MCF 10A (cell line): ENCODE measurements around the gene ASB2. TPM values are rescaled to one million over a fixed set of nuclear protein-coding genes. Genes with fewer than 3 reads are reported as not detected.

Source experiments
- BruUV-seq: library from RNA; stranded (reverse); fragments of 400-500 nt; replicated peaks from 2 replicates; lab custom pipeline; 2021; lab: Mats Ljungman, UMichigan
- CTCF ChIA-PET: fragments of 300-600 bp; sonication (Branson Sonifier 250); formaldehyde crosslinking; extraction: SDS; loops from one replicate; lab custom pipeline; 2021; ENCODE audit warnings: antibody characterized with exemption, inconsistent platforms; lab: Yijun Ruan, JAX
- POLR2A ChIA-PET: fragments of 300-600, 350-650 bp; sonication (Branson Sonifier 250); formaldehyde crosslinking; extraction: SDS; loops from one replicate; lab custom pipeline; 2020; ENCODE audit warnings: antibody characterized with exemption, inconsistent platforms; lab: Yijun Ruan, JAX
- DNase-seq: peaks from one replicate; pipeline ENCODE4 v3.0.0-alpha.2; 2018; ENCODE audit not compliant: unreplicated experiment
- H3K27ac Mint-ChIP-seq: one replicate; pipeline ENCODE4 v1.8.0; 2022; ENCODE audit warnings: mild to moderate bottlenecking, low read depth, mixed read lengths; ENCODE audit not compliant: unreplicated experiment
- H3K27me3 Mint-ChIP-seq: one replicate; pipeline ENCODE4 v1.8.0; 2022; ENCODE audit warnings: mixed read lengths; ENCODE audit not compliant: insufficient read depth, unreplicated experiment
- H3K36me3 Mint-ChIP-seq: one replicate; pipeline ENCODE4 v1.8.0; 2022; ENCODE audit warnings: mild to moderate bottlenecking, moderate library complexity, mixed read lengths; ENCODE audit not compliant: insufficient read depth, unreplicated experiment
- H3K4me1 Mint-ChIP-seq: one replicate; pipeline ENCODE4 v1.8.0; 2022; ENCODE audit warnings: mixed read lengths; ENCODE audit not compliant: insufficient read depth, unreplicated experiment
- H3K4me3 Mint-ChIP-seq: one replicate; pipeline ENCODE4 v1.8.0; 2022; ENCODE audit warnings: mild to moderate bottlenecking, moderate library complexity, mixed read lengths; ENCODE audit not compliant: unreplicated experiment
- H3K9me3 Mint-ChIP-seq: one replicate; pipeline ENCODE4 v1.8.0; 2022; ENCODE audit warnings: mixed read lengths; ENCODE audit not compliant: unreplicated experiment
- intact Hi-C: fragments of 100-400 bp; cut with micrococcal nuclease; formaldehyde crosslinking; loops from 2 replicates; pipeline ENCODE4 v1.14.1; 2022
- microRNA-seq: library from miRNA; unstranded; fragments of <30 nt; microRNA quantifications from one replicate; pipeline ENCODE4 v1.2.0, GENCODE V29; 2022
- total RNA-seq: library from RNA; stranded (reverse); gene quantifications from 2 replicates; pipeline ENCODE4 v1.2.3, GENCODE V29; 2022
- TF ChIP-seq, protein P1 (sequence below): fragments of 200-600 bp; IDR thresholded peaks from one replicate; pipeline ENCODE4 v1.8.0; 2022; ENCODE audit warnings: antibody characterized with exemption, mild to moderate bottlenecking; ENCODE audit not compliant: unreplicated experiment

ASB2 gene
- total RNA-seq, 1 experiment from 2014 or later = not detected

DNA sequence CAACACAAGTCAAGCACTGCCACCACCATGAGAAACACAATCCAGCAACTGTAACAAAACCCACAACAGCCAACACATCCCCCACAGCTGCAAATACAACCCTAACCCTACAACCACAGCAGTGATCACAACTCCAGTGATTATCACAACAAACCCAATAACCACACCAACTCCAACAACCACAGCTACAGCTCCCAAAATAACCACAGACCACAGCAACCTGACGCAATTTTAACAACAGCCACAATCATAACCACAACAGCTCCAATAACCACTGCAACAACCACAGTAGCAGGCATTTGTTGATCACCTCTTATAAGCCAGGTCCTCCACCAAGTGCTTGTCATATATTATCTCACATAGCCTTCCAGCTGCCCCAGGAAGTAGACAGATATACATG lies 91.4 kb downstream of the ASB2 start:
- H3K4me3 Mint-ChIP-seq = no peak overlapping the region
- ChIA-PET CTCF (interaction anchor here (0.7 kb wide), 1 partner anchor 1730 kb away, joined by 3 read pairs; no protein-coding TSS in a partner anchor), POLR2A (no interaction called here)
- no TSS peak for BruUV-seq
- DNase-seq = no peak
- no peak overlapping the region for H3K27ac Mint-ChIP-seq
- peaks cover 55% of the 10 kb centered on the region for H3K27me3 Mint-ChIP-seq
- peaks cover 6% of the 10 kb centered on the region for H3K4me1 Mint-ChIP-seq
- H3K36me3 Mint-ChIP-seq = no peaks in the 10 kb centered on the region
- TF ChIP-seq, protein P1, sequence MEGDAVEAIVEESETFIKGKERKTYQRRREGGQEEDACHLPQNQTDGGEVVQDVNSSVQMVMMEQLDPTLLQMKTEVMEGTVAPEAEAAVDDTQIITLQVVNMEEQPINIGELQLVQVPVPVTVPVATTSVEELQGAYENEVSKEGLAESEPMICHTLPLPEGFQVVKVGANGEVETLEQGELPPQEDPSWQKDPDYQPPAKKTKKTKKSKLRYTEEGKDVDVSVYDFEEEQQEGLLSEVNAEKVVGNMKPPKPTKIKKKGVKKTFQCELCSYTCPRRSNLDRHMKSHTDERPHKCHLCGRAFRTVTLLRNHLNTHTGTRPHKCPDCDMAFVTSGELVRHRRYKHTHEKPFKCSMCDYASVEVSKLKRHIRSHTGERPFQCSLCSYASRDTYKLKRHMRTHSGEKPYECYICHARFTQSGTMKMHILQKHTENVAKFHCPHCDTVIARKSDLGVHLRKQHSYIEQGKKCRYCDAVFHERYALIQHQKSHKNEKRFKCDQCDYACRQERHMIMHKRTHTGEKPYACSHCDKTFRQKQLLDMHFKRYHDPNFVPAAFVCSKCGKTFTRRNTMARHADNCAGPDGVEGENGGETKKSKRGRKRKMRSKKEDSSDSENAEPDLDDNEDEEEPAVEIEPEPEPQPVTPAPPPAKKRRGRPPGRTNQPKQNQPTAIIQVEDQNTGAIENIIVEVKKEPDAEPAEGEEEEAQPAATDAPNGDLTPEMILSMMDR = no peak
- H3K9me3 Mint-ChIP-seq = no peaks in the 10 kb centered on the region
- intact Hi-C loops = no loop called here

Small RNA genes within 50 kb of the gene (microRNA-seq; reads per million reads assigned to microRNA genes)
- gene MIR4506 = not detected

Other genes with a start within 250 kb of the ASB2 start
- 0.07 TPM in 1 of 2 replicates, not detected in the other for gene PRIMA1, start 188.1 kb downstream of the ASB2 start, total RNA-seq
- not detected in 2 replicates for gene FAM181A, start 49.2 kb downstream of the ASB2 start, total RNA-seq
- gene CCDC197, start 20.7 kb upstream of the ASB2 start, total RNA-seq = not detected in 2 replicates
- 1.2 and 1.8 TPM in 2 replicates for gene OTUB2, start 49.8 kb upstream of the ASB2 start, total RNA-seq
- gene DDX24, start 104.6 kb upstream of the ASB2 start, total RNA-seq = 126 and 135 TPM in 2 replicates
- 18.4 and 20.2 TPM in 2 replicates for gene IFI27L1, start 104.7 kb upstream of the ASB2 start, total RNA-seq
- gene IFI27, start 134.2 kb upstream of the ASB2 start, total RNA-seq = 0.63 and 2.0 TPM in 2 replicates
- 44.3 and 59.3 TPM in 2 replicates for gene IFI27L2, start 153.0 kb upstream of the ASB2 start, total RNA-seq
- 0.66 and 0.91 TPM in 2 replicates for gene PPP4R4, start 197.8 kb upstream of the ASB2 start, total RNA-seq